ENCODE results near the gene RASAL1. TPM values are rescaled to one million over a fixed set of nuclear protein-coding genes. Genes with fewer than 3 reads are reported as not detected.
A peak's percentile ranks its signal among the peaks of the same experiment; 100 is the strongest.

RASAL1 gene
- polyA plus RNA-seq, 2 of the 4 experiments (the other 2 are of a cell fraction): 0.30 to 0.34 TPM

DNA sequence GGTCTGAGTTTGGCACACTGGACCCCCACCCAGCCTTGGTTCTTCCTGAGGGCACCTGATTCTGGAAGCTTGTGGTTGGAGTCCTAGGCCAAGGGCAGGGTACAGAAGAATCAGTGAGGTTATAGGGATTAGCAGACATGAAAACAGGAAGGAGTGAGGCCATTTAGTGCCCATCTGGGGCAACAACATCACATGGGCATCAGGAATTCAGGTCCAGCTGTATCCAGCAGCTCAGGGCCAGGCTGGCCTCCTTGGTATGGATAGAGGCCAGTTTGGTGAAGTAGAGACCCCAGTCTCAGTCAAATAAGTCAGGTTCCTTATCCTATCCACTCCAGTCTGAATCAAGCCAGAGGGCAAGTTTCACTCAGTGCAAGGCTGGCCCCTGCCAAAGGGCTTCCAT is 36.2 kb downstream of the RASAL1 start:
- Histone ChIP-seq H3K9me3 (no peaks in the 10 kb centered on the region), H3K27ac (0 out of 6 replicates have a peak overlapping the region, but pooled peaks of 1 of the 2 experiments have one; percentile 5), H3K4me1 (peaks cover 5% of the 10 kb centered on the region; the same call in 2 of the 3 replicates), H3K4me3 (no peak overlapping the region), H3K4me2 (no peak overlapping the region)
- ChIA-PET CTCF (interaction anchor here (0.5 to 5.1 kb wide), 18 partner anchors 10 to 1159 kb away, joined by 3 to 61 read pairs (median 6); no protein-coding TSS in a partner anchor), POLR2A (no interaction called here)
- TF ChIP-seq SMC3 (IDR thresholded peaks at IDR 0.05): no peak
- no peak for TF ChIP-seq GATA3 (IDR thresholded peaks at IDR 0.05; ENCODE audit: borderline replicate concordance)
- TF ChIP-seq HEYL (CRISPR knock-in tag; IDR thresholded peaks at IDR 0.05): no peak
- TF ChIP-seq, protein P1, sequence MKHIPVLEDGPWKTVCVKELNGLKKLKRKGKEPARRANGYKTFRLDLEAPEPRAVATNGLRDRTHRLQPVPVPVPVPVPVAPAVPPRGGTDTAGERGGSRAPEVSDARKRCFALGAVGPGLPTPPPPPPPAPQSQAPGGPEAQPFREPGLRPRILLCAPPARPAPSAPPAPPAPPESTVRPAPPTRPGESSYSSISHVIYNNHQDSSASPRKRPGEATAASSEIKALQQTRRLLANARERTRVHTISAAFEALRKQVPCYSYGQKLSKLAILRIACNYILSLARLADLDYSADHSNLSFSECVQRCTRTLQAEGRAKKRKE (CRISPR knock-in tag; IDR thresholded peaks at IDR 0.05; ENCODE audit: low read depth): no peak
- TF ChIP-seq EHMT2 (IDR thresholded peaks at IDR 0.05; ENCODE audit: low read depth): no peak
- TF ChIP-seq, protein P2, sequence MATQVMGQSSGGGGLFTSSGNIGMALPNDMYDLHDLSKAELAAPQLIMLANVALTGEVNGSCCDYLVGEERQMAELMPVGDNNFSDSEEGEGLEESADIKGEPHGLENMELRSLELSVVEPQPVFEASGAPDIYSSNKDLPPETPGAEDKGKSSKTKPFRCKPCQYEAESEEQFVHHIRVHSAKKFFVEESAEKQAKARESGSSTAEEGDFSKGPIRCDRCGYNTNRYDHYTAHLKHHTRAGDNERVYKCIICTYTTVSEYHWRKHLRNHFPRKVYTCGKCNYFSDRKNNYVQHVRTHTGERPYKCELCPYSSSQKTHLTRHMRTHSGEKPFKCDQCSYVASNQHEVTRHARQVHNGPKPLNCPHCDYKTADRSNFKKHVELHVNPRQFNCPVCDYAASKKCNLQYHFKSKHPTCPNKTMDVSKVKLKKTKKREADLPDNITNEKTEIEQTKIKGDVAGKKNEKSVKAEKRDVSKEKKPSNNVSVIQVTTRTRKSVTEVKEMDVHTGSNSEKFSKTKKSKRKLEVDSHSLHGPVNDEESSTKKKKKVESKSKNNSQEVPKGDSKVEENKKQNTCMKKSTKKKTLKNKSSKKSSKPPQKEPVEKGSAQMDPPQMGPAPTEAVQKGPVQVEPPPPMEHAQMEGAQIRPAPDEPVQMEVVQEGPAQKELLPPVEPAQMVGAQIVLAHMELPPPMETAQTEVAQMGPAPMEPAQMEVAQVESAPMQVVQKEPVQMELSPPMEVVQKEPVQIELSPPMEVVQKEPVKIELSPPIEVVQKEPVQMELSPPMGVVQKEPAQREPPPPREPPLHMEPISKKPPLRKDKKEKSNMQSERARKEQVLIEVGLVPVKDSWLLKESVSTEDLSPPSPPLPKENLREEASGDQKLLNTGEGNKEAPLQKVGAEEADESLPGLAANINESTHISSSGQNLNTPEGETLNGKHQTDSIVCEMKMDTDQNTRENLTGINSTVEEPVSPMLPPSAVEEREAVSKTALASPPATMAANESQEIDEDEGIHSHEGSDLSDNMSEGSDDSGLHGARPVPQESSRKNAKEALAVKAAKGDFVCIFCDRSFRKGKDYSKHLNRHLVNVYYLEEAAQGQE (IDR thresholded peaks at IDR 0.05): no peak
- TF ChIP-seq HOXA7 (CRISPR knock-in tag; IDR thresholded peaks at IDR 0.05): no peak
- TF ChIP-seq TP53 (CRISPR knock-in tag; IDR thresholded peaks at IDR 0.05): no peak
- TF ChIP-seq, protein P3, sequence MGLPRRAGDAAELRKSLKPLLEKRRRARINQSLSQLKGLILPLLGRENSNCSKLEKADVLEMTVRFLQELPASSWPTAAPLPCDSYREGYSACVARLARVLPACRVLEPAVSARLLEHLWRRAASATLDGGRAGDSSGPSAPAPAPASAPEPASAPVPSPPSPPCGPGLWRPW (IDR thresholded peaks at IDR 0.05): no peak
- TF ChIP-seq, protein P4, sequence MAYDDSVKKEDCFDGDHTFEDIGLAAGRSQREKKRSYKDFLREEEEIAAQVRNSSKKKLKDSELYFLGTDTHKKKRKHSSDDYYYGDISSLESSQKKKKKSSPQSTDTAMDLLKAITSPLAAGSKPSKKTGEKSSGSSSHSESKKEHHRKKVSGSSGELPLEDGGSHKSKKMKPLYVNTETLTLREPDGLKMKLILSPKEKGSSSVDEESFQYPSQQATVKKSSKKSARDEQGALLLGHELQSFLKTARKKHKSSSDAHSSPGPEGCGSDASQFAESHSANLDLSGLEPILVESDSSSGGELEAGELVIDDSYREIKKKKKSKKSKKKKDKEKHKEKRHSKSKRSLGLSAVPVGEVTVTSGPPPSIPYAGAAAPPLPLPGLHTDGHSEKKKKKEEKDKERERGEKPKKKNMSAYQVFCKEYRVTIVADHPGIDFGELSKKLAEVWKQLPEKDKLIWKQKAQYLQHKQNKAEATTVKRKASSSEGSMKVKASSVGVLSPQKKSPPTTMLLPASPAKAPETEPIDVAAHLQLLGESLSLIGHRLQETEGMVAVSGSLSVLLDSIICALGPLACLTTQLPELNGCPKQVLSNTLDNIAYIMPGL (CRISPR knock-in tag; IDR thresholded peaks at IDR 0.05; ENCODE audit: borderline replicate concordance): no peak
- TF ChIP-seq CEBPB (IDR thresholded peaks at IDR 0.05): no peak
- FAIRE-seq (no peak), ATAC-seq (no peak), DNase-seq (ENCODE audit: low read depth in 1 of 2, low spot score in 1 of 2) (no peak)

DNA sequence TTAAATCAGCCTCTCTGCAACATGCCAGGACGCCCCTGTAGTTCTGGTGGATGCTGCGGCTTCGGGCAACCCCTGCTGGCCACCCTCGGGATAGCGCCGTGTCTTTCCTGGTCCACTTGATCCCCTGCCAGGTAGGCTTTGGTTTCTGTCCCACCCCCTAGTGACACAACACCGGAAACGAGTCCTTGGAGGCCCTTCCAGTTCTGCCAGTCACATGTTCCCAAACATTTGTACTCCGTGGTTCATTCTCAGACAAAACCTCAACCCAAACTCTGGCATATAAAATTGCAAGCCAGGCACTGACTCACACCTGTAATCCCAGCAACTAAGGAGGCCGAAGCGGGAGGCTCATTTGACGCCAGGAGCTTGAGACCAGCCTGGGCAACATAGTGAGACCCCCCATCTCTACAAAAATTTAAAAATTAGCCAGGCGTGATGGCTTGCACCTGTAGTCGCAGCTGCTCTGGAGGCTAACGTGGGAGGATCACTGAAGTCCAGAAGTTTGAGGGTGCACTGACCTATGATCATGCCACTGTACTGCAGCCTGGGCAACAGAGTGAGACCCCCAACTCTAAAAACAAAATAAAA is 37.0 kb downstream of the RASAL1 start:
- H3K4me1 ChIP-seq: peaks cover 5% of the 10 kb centered on the region; the same call in 2 of the 3 replicates
- peak overlapping the region; percentile 41 to 44; a peak in 3 of 6 replicates for H3K27ac ChIP-seq
- WGBS (ENCODE audit: missing lambda C conversion rate): 35% methylated on average over 15 of the region's 15 CpGs
- FAIRE-seq (peak; percentile 49), ATAC-seq (peak; percentile 75 to 86), DNase-seq (ENCODE audit: low read depth in 1 of 2, low spot score in 1 of 2) (peak; percentile 89 to 95)
- peak overlapping the region; percentile 22 for H3K4me2 ChIP-seq
- no peaks in the 10 kb centered on the region for H3K9me3 ChIP-seq
- ChIA-PET CTCF (interaction anchor here (0.5 to 5.1 kb wide), 38 partner anchors 8 to 1158 kb away, joined by 3 to 61 read pairs (median 4); no protein-coding TSS in a partner anchor), POLR2A (no interaction called here)
- no peak overlapping the region for H3K4me3 ChIP-seq
- TF ChIP-seq NR3C1 (IDR thresholded peaks at IDR 0.05) (no peak), SMC3 (IDR thresholded peaks at IDR 0.05) (peak; percentile 64), BHLHE40 (IDR thresholded peaks at IDR 0.05; ENCODE audit: low read depth, low read length) (no peak), CEBPB (IDR thresholded peaks at IDR 0.05) (peak in 1 of 2 experiments; percentile 64; a peak in 1 of 4 replicates), POLR2A (IDR thresholded peaks at IDR 0.05; ENCODE audit: low read length) (no peak), GATA3 (IDR thresholded peaks at IDR 0.05; ENCODE audit: borderline replicate concordance) (no peak), KDM5A (IDR thresholded peaks at IDR 0.05) (no peak), RAD21 (conservative IDR thresholded peaks at IDR 0.05 in 1 of 2, IDR thresholded peaks at IDR 0.05 in 1 of 2) (peak; percentile 80 to 86), HOXB13 (CRISPR knock-in tag; IDR thresholded peaks at IDR 0.05; ENCODE audit: low read depth) (no peak), HOXB5 (CRISPR knock-in tag; IDR thresholded peaks at IDR 0.05) (no peak)
- TF ChIP-seq, protein P5, sequence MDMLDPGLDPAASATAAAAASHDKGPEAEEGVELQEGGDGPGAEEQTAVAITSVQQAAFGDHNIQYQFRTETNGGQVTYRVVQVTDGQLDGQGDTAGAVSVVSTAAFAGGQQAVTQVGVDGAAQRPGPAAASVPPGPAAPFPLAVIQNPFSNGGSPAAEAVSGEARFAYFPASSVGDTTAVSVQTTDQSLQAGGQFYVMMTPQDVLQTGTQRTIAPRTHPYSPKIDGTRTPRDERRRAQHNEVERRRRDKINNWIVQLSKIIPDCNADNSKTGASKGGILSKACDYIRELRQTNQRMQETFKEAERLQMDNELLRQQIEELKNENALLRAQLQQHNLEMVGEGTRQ (IDR thresholded peaks at IDR 0.05): peak; percentile 68
- TF ChIP-seq, protein P6, sequence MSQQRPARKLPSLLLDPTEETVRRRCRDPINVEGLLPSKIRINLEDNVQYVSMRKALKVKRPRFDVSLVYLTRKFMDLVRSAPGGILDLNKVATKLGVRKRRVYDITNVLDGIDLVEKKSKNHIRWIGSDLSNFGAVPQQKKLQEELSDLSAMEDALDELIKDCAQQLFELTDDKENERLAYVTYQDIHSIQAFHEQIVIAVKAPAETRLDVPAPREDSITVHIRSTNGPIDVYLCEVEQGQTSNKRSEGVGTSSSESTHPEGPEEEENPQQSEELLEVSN (IDR thresholded peaks at IDR 0.05; ENCODE audit: borderline replicate concordance, low read depth): peak; percentile 40; the same call in 1 of the 2 replicates
- TF ChIP-seq, protein P7, sequence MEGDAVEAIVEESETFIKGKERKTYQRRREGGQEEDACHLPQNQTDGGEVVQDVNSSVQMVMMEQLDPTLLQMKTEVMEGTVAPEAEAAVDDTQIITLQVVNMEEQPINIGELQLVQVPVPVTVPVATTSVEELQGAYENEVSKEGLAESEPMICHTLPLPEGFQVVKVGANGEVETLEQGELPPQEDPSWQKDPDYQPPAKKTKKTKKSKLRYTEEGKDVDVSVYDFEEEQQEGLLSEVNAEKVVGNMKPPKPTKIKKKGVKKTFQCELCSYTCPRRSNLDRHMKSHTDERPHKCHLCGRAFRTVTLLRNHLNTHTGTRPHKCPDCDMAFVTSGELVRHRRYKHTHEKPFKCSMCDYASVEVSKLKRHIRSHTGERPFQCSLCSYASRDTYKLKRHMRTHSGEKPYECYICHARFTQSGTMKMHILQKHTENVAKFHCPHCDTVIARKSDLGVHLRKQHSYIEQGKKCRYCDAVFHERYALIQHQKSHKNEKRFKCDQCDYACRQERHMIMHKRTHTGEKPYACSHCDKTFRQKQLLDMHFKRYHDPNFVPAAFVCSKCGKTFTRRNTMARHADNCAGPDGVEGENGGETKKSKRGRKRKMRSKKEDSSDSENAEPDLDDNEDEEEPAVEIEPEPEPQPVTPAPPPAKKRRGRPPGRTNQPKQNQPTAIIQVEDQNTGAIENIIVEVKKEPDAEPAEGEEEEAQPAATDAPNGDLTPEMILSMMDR (IDR thresholded peaks at IDR 0.05): peak; percentile 76
- TF ChIP-seq, protein P8, sequence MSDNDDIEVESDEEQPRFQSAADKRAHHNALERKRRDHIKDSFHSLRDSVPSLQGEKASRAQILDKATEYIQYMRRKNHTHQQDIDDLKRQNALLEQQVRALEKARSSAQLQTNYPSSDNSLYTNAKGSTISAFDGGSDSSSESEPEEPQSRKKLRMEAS (IDR thresholded peaks at IDR 0.05): peak; percentile 58; the same call in 1 of the 2 replicates
- TF ChIP-seq, protein P1 (CRISPR knock-in tag; IDR thresholded peaks at IDR 0.05; ENCODE audit: low read depth): no peak
